GM12878 (cell line): ENCODE results near the gene SELPLG. TPM values are rescaled to one million over a fixed set of nuclear protein-coding genes. Genes with fewer than 3 reads are reported as not detected.

Source experiments
- ATAC-seq: fragments of 200-7000 bp; cut with Tn5 transposase; 3 replicates; pipeline ENCODE4 v1.9.1; 2020; ENCODE audit warnings: mild to moderate bottlenecking, moderate library complexity
- BruUV-seq: library from RNA; stranded (reverse); fragments of 400-500 nt; replicated peaks from 2 replicates; lab custom pipeline; 2021; lab: Mats Ljungman, UMichigan
- CTCF ChIA-PET: fragments of 300-600 bp; sonication (Branson Sonifier 250); formaldehyde crosslinking; extraction: SDS; loops from one replicate; lab custom pipeline; 2021; ENCODE audit warnings: inconsistent platforms; lab: Yijun Ruan, JAX
- POLR2A ChIA-PET: fragments of 350-600 bp; formaldehyde crosslinking; extraction: SDS; loops from one replicate; lab custom pipeline; 2021; ENCODE audit warnings: inconsistent platforms; lab: Charles Lee
- RAD21 ChIA-PET: fragments of 300-600 bp; sonication (Branson Sonifier 250); formaldehyde crosslinking; loops from one replicate; lab custom pipeline; 2023; ENCODE audit warnings: antibody characterized with exemption; ENCODE audit not compliant: unreplicated experiment; lab: Charles Lee
- SMC1A ChIA-PET: fragments of 300-600 bp; sonication (Branson Sonifier 250); formaldehyde crosslinking; loops from one replicate; lab custom pipeline; 2023; ENCODE audit not compliant: unreplicated experiment, uncharacterized antibody; lab: Charles Lee
- DNase-seq: peaks from one replicate; pipeline ENCODE4 v3.0.0-alpha.2; 2011; ENCODE audit warnings: low read depth, low spot score
- FAIRE-seq: peaks from 3 replicates; lab custom pipeline; 2011; peaks lifted over from hg19 to GRCh38; lab: Jason Lieb, UNC
- H2AFZ ChIP-seq: 2 replicates; pipeline ENCODE4 v1.6.0; 2011; ENCODE audit warnings: low read depth, low read length, control low read depth; ENCODE audit not compliant: control insufficient read depth
- H3K27ac ChIP-seq: 2 replicates; pipeline ENCODE4 v1.5.1; 2011; ENCODE audit warnings: control low read depth; ENCODE audit not compliant: control insufficient read depth, insufficient read depth
- H3K27me3 ChIP-seq, 2 experiments: replicated peaks in 1 of 2; 2 replicates each; pipeline versions ENCODE4 v1.6.0 to v1.6.1; 2011; ENCODE audit warnings: low read length in 1 of 2; ENCODE audit not compliant: control insufficient read depth in 2 of 2, insufficient read depth in 2 of 2
- H3K36me3 ChIP-seq, 2 experiments: 2 replicates each; pipeline ENCODE4 v1.5.1; 2011; ENCODE audit warnings: low read length in 1 of 2; ENCODE audit not compliant: control insufficient read depth in 2 of 2, insufficient read depth in 2 of 2
- H3K4me1 ChIP-seq: 2 replicates; pipeline ENCODE4 v1.6.1; 2011; ENCODE audit warnings: mild to moderate bottlenecking, low read length, moderate library complexity, mixed read lengths; ENCODE audit not compliant: control insufficient read depth, insufficient read depth
- H3K4me2 ChIP-seq: 2 replicates; pipeline ENCODE4 v1.6.0; 2011; ENCODE audit warnings: control low read depth; ENCODE audit not compliant: control insufficient read depth, insufficient read depth
- H3K4me3 ChIP-seq: fragments of 200-600 bp; sonication (generic); 2 replicates; pipeline ENCODE4 v1.5.1; 2016
- H3K79me2 ChIP-seq: 2 replicates; pipeline ENCODE4 v1.6.0; 2011; ENCODE audit warnings: low read length; ENCODE audit not compliant: control insufficient read depth, insufficient read depth
- H3K9ac ChIP-seq: 2 replicates; pipeline ENCODE4 v1.8.0; 2011; ENCODE audit warnings: low read length, control low read depth, mixed read lengths; ENCODE audit not compliant: control insufficient read depth, insufficient read depth
- H3K9me3 ChIP-seq: replicated peaks from 3 replicates; pipeline ENCODE4 v1.5.1; 2011; ENCODE audit warnings: mild to moderate bottlenecking, low read length; ENCODE audit not compliant: control insufficient read depth, insufficient read depth
- H4K20me1 ChIP-seq: 2 replicates; pipeline ENCODE4 v1.6.0; 2011; ENCODE audit not compliant: control insufficient read depth, insufficient read depth
- CHD1 ChIP-seq: IDR thresholded peaks from 2 replicates; pipeline ENCODE4 v1.6.1; 2012; ENCODE audit warnings: low read depth, low read length, improper control_type of control experiment
- DPF2 ChIP-seq: fragments of 450-650 bp; IDR thresholded peaks from 2 replicates; pipeline ENCODE4 v1.6.1; 2017; ENCODE audit warnings: mild to moderate bottlenecking
- ESRRA ChIP-seq: IDR thresholded peaks from 2 replicates; pipeline ENCODE4 v1.6.1; 2012; ENCODE audit warnings: mild to moderate bottlenecking, low read length, improper control_type of control experiment
- FOXM1 ChIP-seq: IDR thresholded peaks from 2 replicates; pipeline ENCODE4 v1.6.1; 2012; ENCODE audit warnings: low read depth, mild to moderate bottlenecking, inconsistent platforms, low read length, moderate library complexity
- MEF2B ChIP-seq: fragments of 450-650 bp; IDR thresholded peaks from 2 replicates; pipeline ENCODE4 v1.6.1; 2018; ENCODE audit warnings: mild to moderate bottlenecking, moderate library complexity; ENCODE audit not compliant: partially characterized antibody, poor library complexity, severe bottlenecking
- NBN ChIP-seq: fragments of 450-650 bp; IDR thresholded peaks from 2 replicates; pipeline ENCODE4 v1.6.1; 2016
- TBL1XR1 ChIP-seq: IDR thresholded peaks from 2 replicates; pipeline ENCODE4 v1.6.1; 2012; ENCODE audit warnings: low read depth, low read length, improper control_type of control experiment
- TCF3 ChIP-seq: IDR thresholded peaks from 2 replicates; pipeline ENCODE4 v1.6.1; 2012; ENCODE audit warnings: low read depth, mild to moderate bottlenecking, low read length, borderline replicate concordance; ENCODE audit not compliant: insufficient read depth
- ZNF207 ChIP-seq: fragments of 450-650 bp; IDR thresholded peaks from 2 replicates; pipeline ENCODE4 v1.6.1; 2014; ENCODE audit warnings: antibody characterized with exemption, mild to moderate bottlenecking, borderline replicate concordance
- WGBS: methylation state at CpG from one replicate; pipeline ENCODE4 v1.1.6; 2016; ENCODE audit warnings: low lambda C conversion rate; ENCODE audit not compliant: insufficient replicate concordance, insufficient coverage; ENCODE audit errors: missing lambda C conversion rate; 5-methylcytosine and 5-hydroxymethylcytosine counted together
- in situ Hi-C: fragments of 300-500 bp; cut with MboI; formaldehyde crosslinking; loops from 9 replicates; pipeline ENCODE4 v1.14.3; 2018; ENCODE audit warnings: mixed read lengths
- intact Hi-C: fragments of 100-400 bp; cut with micrococcal nuclease; formaldehyde crosslinking; loops from one replicate; pipeline ENCODE4 v1.14.2; 2022; ENCODE audit not compliant: unreplicated experiment
- polyA plus RNA-seq, 11 experiments: library from polyadenylated mRNA; depleted of rRNA in 4 of 11; unstranded in 6 of 11; stranded (reverse) in 5 of 11; fragments of >200 nt; fragmentation: Nextera tagmentation in 4 of 11; fragmentation: Illumina TruSeq in 1 of 11; extraction: Ambion mirVana in 4 of 11; extraction: Trizol in 1 of 11; gene quantifications; 1 replicate in 1 of 11; 2 replicates in 10 of 11; pipeline versions ENCODE4 v1.2.1 to v1.2.3, GENCODE V29; 2011 to 2016; ENCODE audit warnings: inconsistent platforms in 2 of 11, missing spikeins in 2 of 11, low read depth in 1 of 11
- total RNA-seq, 4 experiments: library from RNA; depleted of rRNA in 3 of 4; stranded (reverse); fragments of >200 nt in 3 of 4; fragmentation: Illumina TruSeq in 1 of 4; extraction: Trizol in 1 of 4; gene quantifications; 2 replicates each; pipeline versions ENCODE4 v1.2.1 to v1.2.3, GENCODE V29; 2013 to 2021
- TF ChIP-seq, protein P1 (sequence below): IDR thresholded peaks from 2 replicates; pipeline ENCODE4 v1.6.1; 2011; ENCODE audit warnings: low read depth, mild to moderate bottlenecking, low read length, moderate library complexity, borderline replicate concordance; ENCODE audit errors: extremely low read depth
- TF ChIP-seq, protein P2 (sequence below): fragments of 150-350 bp; IDR thresholded peaks from 2 replicates; pipeline ENCODE4 v1.6.1; 2016; ENCODE audit warnings: low read depth, low read length

The SELPLG gene
- total and polyA plus RNA-seq, 10 of the 15 experiments (the other 5 are each of a cell fraction or from before 2014, with no cell fraction given) = 3.2 to 32.3 (median 23.9) TPM

DNA sequence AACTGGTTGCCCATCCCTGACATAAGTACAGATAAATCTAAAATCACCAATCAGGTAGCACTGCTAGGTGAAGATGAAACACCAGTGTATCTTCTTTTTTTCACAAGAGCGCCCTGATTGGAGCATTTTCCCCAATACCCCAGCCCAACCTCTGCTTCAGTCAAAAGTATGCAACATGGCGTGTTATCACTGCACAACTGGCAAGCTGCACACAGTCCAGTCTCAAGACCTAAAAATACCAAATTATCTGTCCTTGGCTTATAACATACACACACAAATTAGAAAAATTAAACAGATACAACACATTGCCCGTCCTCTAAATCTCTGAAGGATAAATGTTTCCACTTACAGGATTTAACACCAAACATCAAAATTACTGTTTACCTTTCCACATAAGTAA lies 20.2 kb upstream of the SELPLG start:
- Histone ChIP-seq H3K36me3 (peaks cover 16 to 42% of the 10 kb centered on the region in 2 experiments), H3K4me2 (no peak overlapping the region), H3K27me3 (no peaks in the 10 kb centered on the region), H4K20me1 (no peaks in the 10 kb centered on the region), H3K79me2 (no peaks in the 10 kb centered on the region), H3K4me1 (no peaks in the 10 kb centered on the region), H2AFZ (no peak overlapping the region), H3K27ac (no peak overlapping the region), H3K9me3 (no peaks in the 10 kb centered on the region), H3K4me3 (no peak overlapping the region), H3K9ac (no peak overlapping the region)
- BruUV-seq = no TSS peak
- 96% methylated on average over 3 of the region's 3 CpGs for WGBS
- ATAC-seq (no peak), FAIRE-seq (no peak), DNase-seq (no peak)
- RAD21 ChIA-PET = interaction anchor here (1.0 to 1.6 kb wide), 3 partner anchors 10 to 16 kb away, joined by 3 to 11 read pairs (median 3); no protein-coding TSS in a partner anchor
- TF ChIP-seq, protein P1, sequence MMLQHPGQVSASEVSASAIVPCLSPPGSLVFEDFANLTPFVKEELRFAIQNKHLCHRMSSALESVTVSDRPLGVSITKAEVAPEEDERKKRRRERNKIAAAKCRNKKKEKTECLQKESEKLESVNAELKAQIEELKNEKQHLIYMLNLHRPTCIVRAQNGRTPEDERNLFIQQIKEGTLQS = no peak
- TF ChIP-seq TBL1XR1 = no peak
- TF ChIP-seq ESRRA = no peak
- no peak for TF ChIP-seq NBN
- TF ChIP-seq ZNF207 = no peak
- CTCF ChIA-PET = interaction anchor here (0.8 to 1.6 kb wide), 5 partner anchors 7 to 296 kb away, joined by 3 to 6 read pairs (median 4); no protein-coding TSS in a partner anchor
- intact Hi-C loops = no loop called here
- in situ Hi-C loops = no loop called here
- POLR2A ChIA-PET = interaction anchor here (1.0 kb wide), 2 partner anchors 10 to 172 kb away, joined by 3 to 5 read pairs; no protein-coding TSS in a partner anchor
- SMC1A ChIA-PET = interaction anchor here (1.1 to 6.5 kb wide), 7 partner anchors 9 to 170 kb away, joined by 3 to 41 read pairs (median 5); no protein-coding TSS in a partner anchor

DNA sequence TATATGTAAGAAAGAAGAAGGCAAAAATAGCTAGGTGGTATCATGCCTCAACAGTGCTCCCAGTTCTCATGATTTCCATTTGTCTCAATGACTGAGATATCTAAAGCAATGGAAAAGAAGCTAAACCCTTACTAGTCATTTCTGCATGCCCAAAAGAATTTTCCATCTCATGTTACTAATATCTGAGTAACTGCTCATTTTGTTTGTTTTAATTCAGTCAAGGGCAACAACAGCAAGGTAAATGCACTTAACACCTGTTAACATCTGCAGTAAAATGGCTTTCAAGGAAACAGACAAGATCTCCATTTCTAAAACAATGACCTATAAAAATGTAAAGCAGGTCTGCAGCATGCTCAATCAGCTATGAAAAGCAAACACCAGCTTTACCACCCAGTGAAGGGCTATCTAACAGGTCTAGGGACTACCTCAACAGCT lies 19.4 kb upstream of the SELPLG start:
- no TSS peak for BruUV-seq
- ChIA-PET RAD21 (interaction anchor here (0.8 to 1.6 kb wide), 4 partner anchors 11 to 17 kb away, joined by 3 to 11 read pairs (median 4); no protein-coding TSS in a partner anchor), CTCF (interaction anchor here (0.6 to 1.6 kb wide), 8 partner anchors 8 to 441 kb away, joined by 3 to 6 read pairs (median 4); no protein-coding TSS in a partner anchor), POLR2A (interaction anchor here (0.5 to 1.0 kb wide), 3 partner anchors 11 to 173 kb away, joined by 3 to 6 read pairs (median 5); no protein-coding TSS in a partner anchor), SMC1A (interaction anchor here (0.7 to 6.5 kb wide), 9 partner anchors 10 to 270 kb away, joined by 3 to 41 read pairs (median 4); no protein-coding TSS in a partner anchor)
- H3K4me2 ChIP-seq = no peak overlapping the region
- intact Hi-C loops (no loop called here), in situ Hi-C loops (no loop called here)
- H3K27ac ChIP-seq = no peak overlapping the region
- no peaks in the 10 kb centered on the region for H4K20me1 ChIP-seq
- H3K9me3 ChIP-seq = no peaks in the 10 kb centered on the region
- DNase-seq (no peak), ATAC-seq (no peak), FAIRE-seq (no peak)
- peaks cover 18 to 42% of the 10 kb centered on the region in 2 experiments for H3K36me3 ChIP-seq
- TF ChIP-seq FOXM1 (no peak), TCF3 (no peak), CHD1 (no peak), MEF2B (no peak), DPF2 (no peak), ESRRA (no peak)
- TF ChIP-seq, protein P2, sequence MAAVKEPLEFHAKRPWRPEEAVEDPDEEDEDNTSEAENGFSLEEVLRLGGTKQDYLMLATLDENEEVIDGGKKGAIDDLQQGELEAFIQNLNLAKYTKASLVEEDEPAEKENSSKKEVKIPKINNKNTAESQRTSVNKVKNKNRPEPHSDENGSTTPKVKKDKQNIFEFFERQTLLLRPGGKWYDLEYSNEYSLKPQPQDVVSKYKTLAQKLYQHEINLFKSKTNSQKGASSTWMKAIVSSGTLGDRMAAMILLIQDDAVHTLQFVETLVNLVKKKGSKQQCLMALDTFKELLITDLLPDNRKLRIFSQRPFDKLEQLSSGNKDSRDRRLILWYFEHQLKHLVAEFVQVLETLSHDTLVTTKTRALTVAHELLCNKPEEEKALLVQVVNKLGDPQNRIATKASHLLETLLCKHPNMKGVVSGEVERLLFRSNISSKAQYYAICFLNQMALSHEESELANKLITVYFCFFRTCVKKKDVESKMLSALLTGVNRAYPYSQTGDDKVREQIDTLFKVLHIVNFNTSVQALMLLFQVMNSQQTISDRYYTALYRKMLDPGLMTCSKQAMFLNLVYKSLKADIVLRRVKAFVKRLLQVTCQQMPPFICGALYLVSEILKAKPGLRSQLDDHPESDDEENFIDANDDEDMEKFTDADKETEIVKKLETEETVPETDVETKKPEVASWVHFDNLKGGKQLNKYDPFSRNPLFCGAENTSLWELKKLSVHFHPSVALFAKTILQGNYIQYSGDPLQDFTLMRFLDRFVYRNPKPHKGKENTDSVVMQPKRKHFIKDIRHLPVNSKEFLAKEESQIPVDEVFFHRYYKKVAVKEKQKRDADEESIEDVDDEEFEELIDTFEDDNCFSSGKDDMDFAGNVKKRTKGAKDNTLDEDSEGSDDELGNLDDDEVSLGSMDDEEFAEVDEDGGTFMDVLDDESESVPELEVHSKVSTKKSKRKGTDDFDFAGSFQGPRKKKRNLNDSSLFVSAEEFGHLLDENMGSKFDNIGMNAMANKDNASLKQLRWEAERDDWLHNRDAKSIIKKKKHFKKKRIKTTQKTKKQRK = no peak
- no peak overlapping the region for H3K9ac ChIP-seq
- H3K27me3 ChIP-seq = no peaks in the 10 kb centered on the region
- H3K79me2 ChIP-seq = no peaks in the 10 kb centered on the region
- H2AFZ ChIP-seq = no peak overlapping the region
- no peak overlapping the region for H3K4me3 ChIP-seq
- H3K4me1 ChIP-seq = no peaks in the 10 kb centered on the region
